HepG2 (cell line): ENCODE measurements around the gene HSF4. TPM values are rescaled to one million over a fixed set of nuclear protein-coding genes. Genes with fewer than 3 reads are reported as not detected.
A peak's percentile ranks its signal among the peaks of the same experiment; 100 is the strongest.

Experiments used
- ARNTL ChIP-seq: sonication (generic); formaldehyde crosslinking; IDR thresholded peaks from 2 replicates; pipeline ENCODE4 v1.4.0; 2020; ENCODE audit warnings: mild to moderate bottlenecking, missing genetic modification reagents
- CEBPG ChIP-seq: IDR thresholded peaks from 2 replicates; pipeline ENCODE4 v1.6.1; 2016
- ETV6 ChIP-seq: sonication (generic); formaldehyde crosslinking; conservative IDR thresholded peaks from 2 replicates; pipeline ENCODE4 v1.4.0; 2020; ENCODE audit warnings: missing genetic modification reagents
- HOXA9 ChIP-seq: sonication (generic); formaldehyde crosslinking; IDR thresholded peaks from 2 replicates; pipeline ENCODE4 v1.8.1; 2022; ENCODE audit warnings: missing genetic modification reagents, mild to moderate bottlenecking, moderate library complexity, borderline replicate concordance
- IKZF5 ChIP-seq: IDR thresholded peaks from 2 replicates; pipeline ENCODE4 v1.6.1; 2018; ENCODE audit warnings: missing genetic modification reagents, mild to moderate bottlenecking, missing compliant biosample characterization
- POGZ ChIP-seq: sonication (generic); formaldehyde crosslinking; IDR thresholded peaks from 2 replicates; pipeline ENCODE4 v1.4.0; 2020; ENCODE audit warnings: mild to moderate bottlenecking, missing genetic modification reagents
- SAP130 ChIP-seq: IDR thresholded peaks from 2 replicates; pipeline ENCODE4 v1.6.1; 2016; ENCODE audit warnings: low read depth
- SP5 ChIP-seq: IDR thresholded peaks from 2 replicates; pipeline ENCODE4 v1.6.1; 2016; ENCODE audit warnings: low read depth, borderline replicate concordance
- USF2 ChIP-seq, 2 experiments: sonication (generic) in 1 of 2; formaldehyde crosslinking in 1 of 2; IDR thresholded peaks; 2 replicates each; pipeline versions ENCODE4 v1.5.1 to v1.6.1; 2011 to 2020; ENCODE audit warnings: borderline replicate concordance in 1 of 2, low read depth in 1 of 2, low read length in 1 of 2, mild to moderate bottlenecking in 1 of 2, missing genetic modification reagents in 1 of 2, moderate library complexity in 1 of 2
- ZNF577 ChIP-seq: sonication (generic); formaldehyde crosslinking; IDR thresholded peaks from 2 replicates; pipeline ENCODE4 v1.4.0; 2020; ENCODE audit warnings: mild to moderate bottlenecking, low read depth, missing genetic modification reagents, borderline replicate concordance
- ZNF761 ChIP-seq: sonication (generic); formaldehyde crosslinking; conservative IDR thresholded peaks from 2 replicates; pipeline ENCODE4 v1.4.0; 2020; ENCODE audit warnings: mild to moderate bottlenecking, missing genetic modification reagents
- ZNF768 ChIP-seq: sonication (generic); formaldehyde crosslinking; IDR thresholded peaks from 2 replicates; pipeline ENCODE4 v1.4.0; 2020; ENCODE audit warnings: missing genetic modification reagents
- ZNF775 ChIP-seq: sonication (generic); formaldehyde crosslinking; IDR thresholded peaks from 2 replicates; pipeline ENCODE4 v1.4.0; 2020; ENCODE audit warnings: missing genetic modification reagents, mild to moderate bottlenecking, moderate library complexity, borderline replicate concordance
- polyA plus RNA-seq, 8 experiments: library from polyadenylated mRNA; depleted of rRNA in 3 of 8; stranded (reverse) in 7 of 8; unstranded in 1 of 8; fragments of >200 nt; fragmentation: Illumina TruSeq in 4 of 8; extraction: Trizol in 4 of 8; gene quantifications; 2 replicates each; pipeline versions ENCODE4 v1.2.1 to v1.2.3, GENCODE V29; 2011 to 2016; ENCODE audit warnings: low read depth in 4 of 8, missing spikeins in 1 of 8, mixed read lengths in 1 of 8; ENCODE audit not compliant: insufficient read depth in 1 of 8
- total RNA-seq, 5 experiments: library from RNA; depleted of rRNA; stranded (reverse); fragments of >200 nt; fragmentation: Illumina TruSeq; extraction: Trizol; gene quantifications; 2 replicates each; pipeline ENCODE4 v1.2.3, GENCODE V29; 2016; ENCODE audit warnings: low read depth in 1 of 5
- TF ChIP-seq, protein P1 (sequence below): sonication (generic); formaldehyde crosslinking; IDR thresholded peaks from 2 replicates; pipeline ENCODE4 v1.4.0; 2020; ENCODE audit warnings: missing genetic modification reagents; ENCODE audit errors: not compliant biosample characterization
- TF ChIP-seq, protein P2 (sequence below): sonication (generic); formaldehyde crosslinking; IDR thresholded peaks from 2 replicates; pipeline ENCODE4 v1.4.0; 2020; ENCODE audit warnings: mild to moderate bottlenecking, missing genetic modification reagents
- TF ChIP-seq, protein P3 (sequence below): IDR thresholded peaks from 2 replicates; pipeline ENCODE4 v1.6.1; 2016; ENCODE audit warnings: mild to moderate bottlenecking, missing biosample characterization, missing genetic modification reagents

HSF4 gene
- total and polyA plus RNA-seq, 2 of the 13 experiments (the other 11 are each of a cell fraction or from before 2014, with no cell fraction given): 3.5 to 16.9 TPM

- TF ChIP-seq SP5 (CRISPR knock-in tag): no peak
- no peak for TF ChIP-seq USF2 (IDR thresholded peaks at IDR 0.05; ENCODE audit: low read depth, low read length)
- TF ChIP-seq USF2 (CRISPR knock-in tag; IDR thresholded peaks at IDR 0.05; ENCODE audit: borderline replicate concordance): no peak
- no peak for TF ChIP-seq POGZ (CRISPR knock-in tag)
- no peak for TF ChIP-seq HOXA9 (CRISPR knock-in tag)
- TF ChIP-seq ARNTL (CRISPR knock-in tag): peak; percentile 65; the same call in 1 of the 2 replicates
- TF ChIP-seq, protein P1, sequence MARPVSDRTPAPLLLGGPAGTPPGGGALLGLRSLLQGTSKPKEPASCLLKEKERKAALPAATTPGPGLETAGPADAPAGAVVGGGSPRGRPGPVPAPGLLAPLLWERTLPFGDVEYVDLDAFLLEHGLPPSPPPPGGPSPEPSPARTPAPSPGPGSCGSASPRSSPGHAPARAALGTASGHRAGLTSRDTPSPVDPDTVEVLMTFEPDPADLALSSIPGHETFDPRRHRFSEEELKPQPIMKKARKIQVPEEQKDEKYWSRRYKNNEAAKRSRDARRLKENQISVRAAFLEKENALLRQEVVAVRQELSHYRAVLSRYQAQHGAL (CRISPR knock-in tag): no peak
- TF ChIP-seq ZNF577: no peak
- peak; percentile 45 for TF ChIP-seq SAP130 (CRISPR knock-in tag)
- no peak for TF ChIP-seq ETV6 (CRISPR knock-in tag)
- no peak for TF ChIP-seq ZNF761 (CRISPR knock-in tag)
- TF ChIP-seq, protein P2, sequence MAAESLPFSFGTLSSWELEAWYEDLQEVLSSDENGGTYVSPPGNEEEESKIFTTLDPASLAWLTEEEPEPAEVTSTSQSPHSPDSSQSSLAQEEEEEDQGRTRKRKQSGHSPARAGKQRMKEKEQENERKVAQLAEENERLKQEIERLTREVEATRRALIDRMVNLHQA (CRISPR knock-in tag): no peak
- no peak for TF ChIP-seq ZNF768 (CRISPR knock-in tag)
- TF ChIP-seq, protein P3, sequence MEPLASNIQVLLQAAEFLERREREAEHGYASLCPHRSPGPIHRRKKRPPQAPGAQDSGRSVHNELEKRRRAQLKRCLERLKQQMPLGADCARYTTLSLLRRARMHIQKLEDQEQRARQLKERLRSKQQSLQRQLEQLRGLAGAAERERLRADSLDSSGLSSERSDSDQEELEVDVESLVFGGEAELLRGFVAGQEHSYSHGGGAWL (CRISPR knock-in tag): no peak
- TF ChIP-seq IKZF5 (CRISPR knock-in tag): no peak
- no peak for TF ChIP-seq ZNF775
- TF ChIP-seq CEBPG (CRISPR knock-in tag): peak; percentile 58
These were observed 47.9 kb upstream of the HSF4 start (continued) for GRCh38 chr16:67116388-67117311.
